Measurements from ENCODE around the gene RAI1. TPM values are rescaled to one million over a fixed set of nuclear protein-coding genes. Genes with fewer than 3 reads are reported as not detected.
A peak's percentile ranks its signal among the peaks of the same experiment; 100 is the strongest.

Gene RAI1
- total RNA-seq, 1 donor from 2014 or later = 38.1 TPM

GRCh38 chr17:17851103-17852002 is 170.1 kb downstream of the RAI1 start:
- DNase-seq (no peak), ATAC-seq (no peak)
- Histone ChIP-seq H3K4me3 (no peak overlapping the region), H3K27me3 (no peaks in the 10 kb centered on the region), H3K36me3 (no peaks in the 10 kb centered on the region), H3K27ac (no peak overlapping the region), H3K9me3 (no peaks in the 10 kb centered on the region), H3K4me1 (peaks cover 50% of the 10 kb centered on the region)
- intact Hi-C loops (cut with DNase I) = no loop called here
- no peak for TF ChIP-seq CTCF (IDR thresholded peaks at IDR 0.05)

- Histone ChIP-seq H3K36me3 (no peaks in the 10 kb centered on the region), H3K27ac (no peak overlapping the region), H3K4me3 (no peak overlapping the region), H3K9me3 (no peaks in the 10 kb centered on the region), H3K27me3 (no peaks in the 10 kb centered on the region), H3K4me1 (peaks cover 49% of the 10 kb centered on the region)
- ATAC-seq (no peak), DNase-seq (no peak)
- no peak for TF ChIP-seq CTCF (IDR thresholded peaks at IDR 0.05)
- intact Hi-C loops (cut with DNase I) = no loop called here
Observed at GRCh38 chr17:17852930-17853329, 171.7 kb downstream of the RAI1 start.

- peaks cover 39% of the 10 kb centered on the region for H3K4me1 ChIP-seq
- intact Hi-C loops (cut with DNase I) = no loop called here
Observed at GRCh38 chr17:17853811-17854447, 172.7 kb downstream of the RAI1 start.

GRCh38 chr17:17855976-17856375 is 174.7 kb downstream of the RAI1 start:
- no peaks in the 10 kb centered on the region for H3K36me3 ChIP-seq
- peaks cover 25% of the 10 kb centered on the region for H3K4me1 ChIP-seq
- H3K27ac ChIP-seq = no peak overlapping the region
- no peak for TF ChIP-seq CTCF (IDR thresholded peaks at IDR 0.05)
- H3K9me3 ChIP-seq = no peaks in the 10 kb centered on the region
- DNase-seq (no peak), ATAC-seq (no peak)
- intact Hi-C loops (cut with DNase I) = loop anchor here (5.0 kb wide), 1 partner anchor 44 kb away; no protein-coding TSS in a partner anchor
- H3K4me3 ChIP-seq = no peak overlapping the region
- no peaks in the 10 kb centered on the region for H3K27me3 ChIP-seq

More at GRCh38 chr17:17853811-17854447, 172.7 kb downstream of the RAI1 start:
- no peak overlapping the region for H3K4me3 ChIP-seq
- H3K36me3 ChIP-seq = no peaks in the 10 kb centered on the region
- H3K9me3 ChIP-seq = no peaks in the 10 kb centered on the region
- ATAC-seq (no peak), DNase-seq (no peak)
- no peaks in the 10 kb centered on the region for H3K27me3 ChIP-seq
- TF ChIP-seq CTCF (IDR thresholded peaks at IDR 0.05) = no peak
- H3K27ac ChIP-seq = peak overlapping the region; percentile 24

- DNase-seq = no peak
- no peak overlapping the region for H3K27ac ChIP-seq
- H3K27me3 ChIP-seq = no peaks in the 10 kb centered on the region
- intact Hi-C loops (cut with DNase I) = loop anchor here (5.0 kb wide), 1 partner anchor 44 kb away; no protein-coding TSS in a partner anchor
- no peak overlapping the region for H3K4me3 ChIP-seq
- no peak for TF ChIP-seq CTCF (IDR thresholded peaks at IDR 0.05)
- peaks cover 22% of the 10 kb centered on the region for H3K4me1 ChIP-seq
- no peaks in the 10 kb centered on the region for H3K36me3 ChIP-seq
- no peak for ATAC-seq
- H3K9me3 ChIP-seq = no peaks in the 10 kb centered on the region
Observed at GRCh38 chr17:17856386-17856785, 175.1 kb downstream of the RAI1 start.
